ENCODE data around the gene ZNF165.

ZNF165 gene

DNA sequence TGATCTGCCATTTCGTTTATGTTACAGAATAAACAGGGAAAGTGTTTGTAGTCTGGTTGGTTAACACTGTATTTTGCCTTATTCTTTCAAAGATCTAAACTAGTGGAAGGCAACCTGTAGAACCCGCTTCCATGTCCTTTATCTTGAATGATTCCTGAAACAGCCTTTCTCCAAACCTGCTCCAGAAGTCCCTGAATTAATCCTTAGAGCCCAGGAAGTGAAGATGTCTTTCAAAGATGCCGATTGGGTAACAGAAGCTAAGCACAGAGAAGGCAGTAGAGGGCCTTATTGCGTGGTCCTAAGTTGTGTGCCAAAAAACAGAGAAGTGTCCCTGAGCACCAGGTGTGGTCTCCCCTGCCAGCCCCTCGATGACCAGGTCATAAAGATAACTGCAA, 24.9 kb downstream of the ZNF165 start:
- H3K4me3 ChIP-seq (ENCODE audit: low read depth, low read length): peak overlapping the region; percentile 62
- no peaks in the 10 kb centered on the region for H3K36me3 ChIP-seq (ENCODE audit: control insufficient read depth in 2 of 2, insufficient read depth in 1 of 2, low read length in 2 of 2)
- no peaks in the 10 kb centered on the region for H3K4me1 ChIP-seq (ENCODE audit: control insufficient read depth, insufficient read depth, low read length)
- no peaks in the 10 kb centered on the region for H3K9me3 ChIP-seq (ENCODE audit: control insufficient read depth, insufficient read depth, low read depth, low read length)
- TF ChIP-seq, protein P1, sequence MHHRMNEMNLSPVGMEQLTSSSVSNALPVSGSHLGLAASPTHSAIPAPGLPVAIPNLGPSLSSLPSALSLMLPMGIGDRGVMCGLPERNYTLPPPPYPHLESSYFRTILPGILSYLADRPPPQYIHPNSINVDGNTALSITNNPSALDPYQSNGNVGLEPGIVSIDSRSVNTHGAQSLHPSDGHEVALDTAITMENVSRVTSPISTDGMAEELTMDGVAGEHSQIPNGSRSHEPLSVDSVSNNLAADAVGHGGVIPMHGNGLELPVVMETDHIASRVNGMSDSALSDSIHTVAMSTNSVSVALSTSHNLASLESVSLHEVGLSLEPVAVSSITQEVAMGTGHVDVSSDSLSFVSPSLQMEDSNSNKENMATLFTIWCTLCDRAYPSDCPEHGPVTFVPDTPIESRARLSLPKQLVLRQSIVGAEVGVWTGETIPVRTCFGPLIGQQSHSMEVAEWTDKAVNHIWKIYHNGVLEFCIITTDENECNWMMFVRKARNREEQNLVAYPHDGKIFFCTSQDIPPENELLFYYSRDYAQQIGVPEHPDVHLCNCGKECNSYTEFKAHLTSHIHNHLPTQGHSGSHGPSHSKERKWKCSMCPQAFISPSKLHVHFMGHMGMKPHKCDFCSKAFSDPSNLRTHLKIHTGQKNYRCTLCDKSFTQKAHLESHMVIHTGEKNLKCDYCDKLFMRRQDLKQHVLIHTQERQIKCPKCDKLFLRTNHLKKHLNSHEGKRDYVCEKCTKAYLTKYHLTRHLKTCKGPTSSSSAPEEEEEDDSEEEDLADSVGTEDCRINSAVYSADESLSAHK (tag by site-specific recombination; IDR thresholded peaks at IDR 0.05): 0 out of 2 replicates have a peak, but pooled peaks have one; percentile 7
- no peak for TF ChIP-seq KLF7 (tag by site-specific recombination; IDR thresholded peaks at IDR 0.05; ENCODE audit: borderline replicate concordance)
- peak overlapping the region; percentile 78; the same call in 1 of the 2 replicates for H3K27ac ChIP-seq (ENCODE audit: extremely low read depth, low read depth, low read length)
- ChIA-PET CTCF (interaction anchor here (0.6 to 2.2 kb wide), 12 partner anchors 11 to 551 kb away, joined by 3 to 6 read pairs (median 3); partner anchors contain the start of gene ZSCAN16), POLR2A (interaction anchor here (0.6 to 1.9 kb wide), 20 partner anchors 9 to 268 kb away, joined by 3 to 23 read pairs (median 6); partner anchors contain the start of genes ZKSCAN4, ZKSCAN8, ZNF165 and ZSCAN16)

DNA sequence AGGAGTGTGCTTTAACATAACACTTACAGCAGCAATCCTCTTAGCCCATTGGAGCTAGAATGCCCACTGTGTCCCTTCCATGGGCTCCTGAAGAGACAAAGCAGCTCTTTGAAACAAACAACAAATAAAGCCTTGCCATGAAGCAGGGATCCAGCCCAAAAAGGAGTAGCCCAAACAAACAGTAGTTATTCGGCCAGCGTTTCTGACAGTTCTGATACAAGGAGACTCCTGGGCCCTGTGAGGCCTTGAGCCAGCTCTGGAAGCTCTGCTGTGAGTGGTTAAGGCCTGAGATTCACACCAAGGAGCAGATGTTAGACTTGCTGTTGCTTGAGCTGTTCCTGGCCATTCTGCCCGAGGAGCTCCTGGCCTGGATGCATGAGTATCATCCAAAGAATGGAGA, 27.1 kb downstream of the ZNF165 start:
- H3K9me3 ChIP-seq (ENCODE audit: control insufficient read depth, insufficient read depth, low read depth, low read length): no peaks in the 10 kb centered on the region
- H3K36me3 ChIP-seq (ENCODE audit: control insufficient read depth in 2 of 2, insufficient read depth in 1 of 2, low read length in 2 of 2): no peaks in the 10 kb centered on the region
- CTCF ChIA-PET: interaction anchor here (0.7 to 1.0 kb wide), 2 partner anchors 30 to 119 kb away, joined by 3 read pairs; no protein-coding TSS in a partner anchor
- no peak overlapping the region for H3K4me3 ChIP-seq (ENCODE audit: low read depth, low read length)
- no peaks in the 10 kb centered on the region for H3K4me1 ChIP-seq (ENCODE audit: control insufficient read depth, insufficient read depth, low read length)
- POLR2A ChIA-PET: no interaction called here
- TF ChIP-seq ZNF530 (tag by site-specific recombination; IDR thresholded peaks at IDR 0.05; ENCODE audit: low read depth) (no peak), ZNF248 (tag by site-specific recombination; IDR thresholded peaks at IDR 0.05) (no peak), ZSCAN30 (tag by site-specific recombination; IDR thresholded peaks at IDR 0.05) (no peak), ZNF416 (tag by site-specific recombination; IDR thresholded peaks at IDR 0.05) (no peak)
- no peak overlapping the region for H3K27ac ChIP-seq (ENCODE audit: extremely low read depth, low read depth, low read length)

DNA sequence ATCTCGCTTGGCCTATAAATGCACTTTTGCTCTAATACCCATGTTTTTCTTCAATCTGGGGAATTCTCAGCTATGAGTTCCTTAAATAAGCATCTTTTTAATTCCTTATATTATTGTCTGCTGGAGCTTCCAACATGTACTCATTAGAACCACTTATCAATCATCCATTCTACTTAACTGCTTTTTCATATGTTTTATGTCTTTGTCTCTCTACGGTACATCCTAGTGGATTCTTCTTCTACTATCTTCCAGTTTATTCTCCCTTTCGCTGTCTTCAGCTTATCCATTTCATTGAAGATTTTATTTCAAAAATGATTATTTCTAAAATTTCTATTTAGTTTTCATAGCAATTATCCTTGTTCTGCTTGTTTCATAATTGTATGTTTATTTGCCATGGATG, 31.6 kb downstream of the ZNF165 start:
- POLR2A ChIA-PET: interaction anchor here (0.8 kb wide), 1 partner anchor 12 kb away, joined by 4 read pairs; the partner anchor contains the start of gene ZSCAN16
- Histone ChIP-seq H3K4me3 (ENCODE audit: low read depth, low read length) (no peak overlapping the region), H3K4me1 (ENCODE audit: control insufficient read depth, insufficient read depth, low read length) (no peaks in the 10 kb centered on the region), H3K27ac (ENCODE audit: extremely low read depth, low read depth, low read length) (no peak overlapping the region), H3K36me3 (ENCODE audit: control insufficient read depth in 2 of 2, insufficient read depth in 1 of 2, low read length in 2 of 2) (peaks cover 9 to 27% of the 10 kb centered on the region in 2 experiments), H3K9me3 (ENCODE audit: control insufficient read depth, insufficient read depth, low read depth, low read length) (no peaks in the 10 kb centered on the region)
- CTCF ChIA-PET: interaction anchor here (0.5 to 0.7 kb wide), 2 partner anchors 11 to 210 kb away, joined by 3 to 4 read pairs; no protein-coding TSS in a partner anchor
- TF ChIP-seq INSM2 (tag by site-specific recombination; IDR thresholded peaks at IDR 0.05): no peak
- TF ChIP-seq ZNF830 (tag by site-specific recombination; IDR thresholded peaks at IDR 0.05; ENCODE audit: low read depth): no peak
- peak; percentile 91 for TF ChIP-seq ZNF510 (tag by site-specific recombination; IDR thresholded peaks at IDR 0.05; ENCODE audit: insufficient replicate concordance)

DNA sequence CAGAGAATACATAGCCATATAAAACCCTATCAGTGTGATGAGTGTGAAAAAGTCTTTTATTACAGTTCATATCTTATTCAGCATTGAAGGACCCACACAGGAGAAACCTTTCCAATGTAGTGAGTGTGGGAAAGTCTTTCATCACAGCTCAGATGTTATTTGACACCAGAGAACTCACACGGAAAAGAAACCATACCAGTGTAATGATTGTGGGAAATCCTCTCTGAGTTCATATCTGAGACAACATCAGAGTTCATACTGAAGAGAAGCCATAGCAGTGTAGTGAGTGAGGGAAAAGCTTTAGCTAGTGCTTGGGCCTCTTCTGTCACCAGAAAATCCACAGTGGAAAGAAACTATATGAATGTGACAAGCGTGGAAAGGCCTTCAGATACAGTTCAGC, 35.4 kb downstream of the ZNF165 start:
- TF ChIP-seq SETDB1 (IDR thresholded peaks at IDR 0.05; ENCODE audit: insufficient read length, low read length): peak; percentile 67
- TF ChIP-seq, protein P2, sequence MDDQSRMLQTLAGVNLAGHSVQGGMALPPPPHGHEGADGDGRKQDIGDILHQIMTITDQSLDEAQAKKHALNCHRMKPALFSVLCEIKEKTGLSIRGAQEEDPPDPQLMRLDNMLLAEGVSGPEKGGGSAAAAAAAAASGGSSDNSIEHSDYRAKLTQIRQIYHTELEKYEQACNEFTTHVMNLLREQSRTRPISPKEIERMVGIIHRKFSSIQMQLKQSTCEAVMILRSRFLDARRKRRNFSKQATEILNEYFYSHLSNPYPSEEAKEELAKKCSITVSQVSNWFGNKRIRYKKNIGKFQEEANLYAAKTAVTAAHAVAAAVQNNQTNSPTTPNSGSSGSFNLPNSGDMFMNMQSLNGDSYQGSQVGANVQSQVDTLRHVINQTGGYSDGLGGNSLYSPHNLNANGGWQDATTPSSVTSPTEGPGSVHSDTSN (CRISPR knock-in tag; IDR thresholded peaks at IDR 0.05): no peak
- ChIA-PET POLR2A (interaction anchor here (1.6 to 1.8 kb wide), 2 partner anchors 9 to 11 kb away, joined by 3 to 10 read pairs; partner anchors contain the start of gene ZSCAN16), CTCF (interaction anchor here (0.6 to 1.1 kb wide), 3 partner anchors 11 to 938 kb away, joined by 3 to 6 read pairs (median 3); no protein-coding TSS in a partner anchor)
- Histone ChIP-seq H3K36me3 (ENCODE audit: control insufficient read depth in 2 of 2, insufficient read depth in 1 of 2, low read length in 2 of 2) (peaks cover 27 to 59% of the 10 kb centered on the region in 2 experiments), H3K27ac (ENCODE audit: extremely low read depth, low read depth, low read length) (no peak overlapping the region), H3K9me3 (ENCODE audit: control insufficient read depth, insufficient read depth, low read depth, low read length) (no peaks in the 10 kb centered on the region), H3K4me3 (ENCODE audit: low read depth, low read length) (no peak overlapping the region), H3K4me1 (ENCODE audit: control insufficient read depth, insufficient read depth, low read length) (no peaks in the 10 kb centered on the region)

All from HEK293 (cell line).